HT-29 (cell line): ENCODE results near the gene TEAD2. TPM values are rescaled to one million over a fixed set of nuclear protein-coding genes. Genes with fewer than 3 reads are reported as not detected.

Experiments
- DNase-seq: peaks from one replicate; pipeline ENCODE4 v3.0.0-alpha.2; 2015; ENCODE audit warnings: low spot score
- total RNA-seq: library from RNA; depleted of rRNA; stranded (reverse); fragments of >200 nt; shearing (Covaris generic); gene quantifications from 2 replicates; pipeline ENCODE4 v1.2.3, GENCODE V29; 2014

TEAD2 gene
- total RNA-seq, 1 experiment from 2014 or later: 28.6 TPM

GRCh38 chr19:49348305-49349189 is 13.7 kb downstream of the TEAD2 start:
- DNase-seq: no peak

DNA sequence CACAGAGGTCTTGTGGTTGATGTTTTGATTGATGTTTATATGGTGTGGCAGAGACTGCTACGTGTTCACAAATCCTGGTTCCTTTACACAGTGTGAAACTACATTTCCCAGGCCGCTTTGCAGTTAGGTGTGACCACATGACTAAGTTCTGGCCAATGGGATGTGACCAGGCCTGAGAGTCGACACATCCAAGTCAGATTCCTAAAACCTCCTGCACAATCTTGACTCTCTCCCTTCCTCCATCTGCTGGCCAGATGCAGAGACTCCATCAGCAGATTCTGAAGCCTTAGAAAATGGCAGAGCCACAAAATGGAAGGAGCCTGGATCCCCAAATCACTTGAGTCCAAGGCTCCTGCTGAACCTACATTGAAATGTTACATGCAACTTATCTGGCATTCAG is 14.4 kb downstream of the TEAD2 start:
- DNase-seq: peak; percentile 83

DNA sequence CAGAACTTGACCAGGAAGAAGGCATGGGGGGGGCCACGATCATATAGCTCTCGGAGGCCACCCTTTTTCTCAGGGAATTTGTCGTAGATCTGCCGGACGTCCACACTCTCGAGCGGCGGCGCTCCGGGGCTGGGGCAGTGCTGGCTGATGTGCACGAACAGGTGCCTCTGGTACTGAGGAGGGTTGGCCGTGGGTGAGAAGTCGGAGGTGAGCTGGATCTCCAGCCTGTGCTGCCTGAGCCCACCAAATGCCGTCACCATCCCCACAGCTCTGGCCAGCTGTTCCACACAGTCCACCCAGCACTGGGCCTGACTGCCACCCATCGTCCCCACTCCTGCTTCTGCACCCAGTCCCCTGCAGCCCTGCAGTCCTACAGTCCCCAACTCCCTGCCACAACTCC is 15.0 kb downstream of the TEAD2 start:
- no peak for DNase-seq

DNA sequence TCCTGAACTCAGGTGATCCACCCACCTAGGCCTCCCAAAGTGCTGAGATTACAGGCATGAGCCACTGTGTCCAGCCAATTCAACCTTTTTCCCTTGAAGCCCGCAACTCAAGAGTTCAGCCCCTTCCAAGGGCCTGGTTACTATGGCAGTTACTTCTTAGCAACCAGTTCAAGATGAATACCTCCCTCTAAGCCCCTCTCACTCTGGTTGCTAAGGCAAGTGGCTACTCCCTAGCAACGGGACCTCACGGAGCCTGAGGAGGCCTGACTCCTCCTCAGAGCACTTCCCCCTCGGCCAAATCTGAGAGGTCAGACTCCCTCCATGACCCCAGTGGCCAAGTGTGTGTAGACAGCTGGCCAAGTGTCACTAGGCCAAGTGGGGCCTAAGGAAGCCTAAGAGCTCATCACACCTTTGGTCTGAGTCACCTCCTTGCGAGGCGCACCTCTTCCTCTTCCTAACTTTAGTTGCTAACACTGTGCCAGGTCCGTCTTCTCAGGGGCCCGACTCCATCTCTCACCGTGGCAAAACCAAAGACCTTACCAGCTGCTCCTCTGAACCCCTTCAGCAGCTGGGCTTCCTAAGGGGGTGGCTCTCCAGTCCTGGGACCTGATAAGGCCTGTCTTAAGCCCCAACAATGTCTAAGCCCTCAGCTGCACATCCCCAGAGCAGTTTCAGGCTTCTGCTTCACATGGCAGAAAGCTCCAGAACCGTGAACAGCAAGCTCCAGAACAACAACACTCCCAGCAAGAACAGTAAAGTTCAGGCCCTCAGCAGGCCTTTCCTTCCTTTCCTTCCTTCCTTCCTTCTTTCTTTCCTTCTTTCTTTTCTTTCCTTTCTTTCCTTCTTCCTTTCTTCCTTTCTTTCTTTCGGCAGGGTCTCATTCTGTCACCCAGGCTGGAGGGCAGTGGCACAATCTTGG is 17.5 kb downstream of the TEAD2 start:
- DNase-seq: no peak

GRCh38 chr19:49343123-49343522 is 19.1 kb downstream of the TEAD2 start:
- DNase-seq: no peak

DNA sequence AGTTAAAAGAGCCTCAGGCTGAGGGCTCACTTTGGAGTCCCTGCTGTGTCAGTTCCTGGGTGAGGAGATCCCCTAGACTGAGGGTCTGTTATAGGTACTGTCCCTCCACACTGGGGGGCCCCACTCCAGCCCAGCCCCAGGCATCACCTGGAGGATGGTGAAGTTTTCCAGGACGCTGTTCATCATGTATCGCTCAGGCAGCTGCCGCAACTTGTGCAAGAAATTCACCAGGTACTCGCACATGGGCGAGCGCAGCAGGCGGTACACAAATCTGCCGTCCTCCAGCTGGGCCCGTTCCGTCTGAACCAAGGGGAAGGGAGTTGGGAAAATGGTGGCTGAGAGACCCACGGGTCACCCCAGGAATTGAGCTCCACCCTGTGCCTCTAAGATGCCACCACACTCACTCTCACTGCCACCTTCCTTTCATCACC is 19.9 kb downstream of the TEAD2 start:
- no peak for DNase-seq

GRCh38 chr19:49340865-49341718 is 21.1 kb downstream of the TEAD2 start:
- no peak for DNase-seq

GRCh38 chr19:49340069-49340864 is 21.9 kb downstream of the TEAD2 start:
- no peak for DNase-seq

GRCh38 chr19:49339301-49340068 is 22.7 kb downstream of the TEAD2 start:
- DNase-seq: no peak

- peak; percentile 72 for DNase-seq
These were observed 23.4 kb downstream of the TEAD2 start for GRCh38 chr19:49338691-49339300.

DNA sequence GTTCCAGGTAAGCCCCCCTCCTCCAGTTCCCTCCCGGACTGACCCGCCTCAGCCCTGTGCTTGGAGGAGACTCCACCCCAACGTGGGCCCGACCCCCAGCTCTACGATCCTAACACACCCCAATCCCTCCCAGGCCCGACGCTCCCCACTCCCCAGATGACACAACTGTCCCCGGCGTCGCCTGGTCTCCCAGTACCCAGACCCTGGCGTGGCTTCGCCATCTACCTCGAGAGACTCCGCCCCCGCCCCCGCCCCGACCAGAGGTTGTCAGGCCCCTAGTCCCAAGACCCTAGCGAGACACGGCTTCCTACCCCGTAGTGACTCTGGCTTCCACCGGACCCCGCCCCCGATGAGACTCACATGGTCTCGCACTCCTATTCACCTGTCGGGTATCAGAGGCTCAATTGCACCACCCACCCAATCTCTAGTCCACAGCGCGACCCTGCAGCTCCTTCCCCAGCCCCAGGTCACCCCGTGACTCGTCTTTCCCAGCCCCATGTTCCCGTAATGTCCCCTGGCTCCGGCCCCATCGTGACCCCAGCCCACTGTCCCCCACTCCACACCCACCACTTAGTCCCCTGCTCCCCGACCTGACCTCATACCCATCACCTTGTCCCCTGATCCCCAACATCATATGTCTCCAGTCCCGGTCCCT is 24.1 kb downstream of the TEAD2 start:
- no peak for DNase-seq

- no peak for DNase-seq
These were observed 24.8 kb downstream of the TEAD2 start for GRCh38 chr19:49337267-49338022.

DNA sequence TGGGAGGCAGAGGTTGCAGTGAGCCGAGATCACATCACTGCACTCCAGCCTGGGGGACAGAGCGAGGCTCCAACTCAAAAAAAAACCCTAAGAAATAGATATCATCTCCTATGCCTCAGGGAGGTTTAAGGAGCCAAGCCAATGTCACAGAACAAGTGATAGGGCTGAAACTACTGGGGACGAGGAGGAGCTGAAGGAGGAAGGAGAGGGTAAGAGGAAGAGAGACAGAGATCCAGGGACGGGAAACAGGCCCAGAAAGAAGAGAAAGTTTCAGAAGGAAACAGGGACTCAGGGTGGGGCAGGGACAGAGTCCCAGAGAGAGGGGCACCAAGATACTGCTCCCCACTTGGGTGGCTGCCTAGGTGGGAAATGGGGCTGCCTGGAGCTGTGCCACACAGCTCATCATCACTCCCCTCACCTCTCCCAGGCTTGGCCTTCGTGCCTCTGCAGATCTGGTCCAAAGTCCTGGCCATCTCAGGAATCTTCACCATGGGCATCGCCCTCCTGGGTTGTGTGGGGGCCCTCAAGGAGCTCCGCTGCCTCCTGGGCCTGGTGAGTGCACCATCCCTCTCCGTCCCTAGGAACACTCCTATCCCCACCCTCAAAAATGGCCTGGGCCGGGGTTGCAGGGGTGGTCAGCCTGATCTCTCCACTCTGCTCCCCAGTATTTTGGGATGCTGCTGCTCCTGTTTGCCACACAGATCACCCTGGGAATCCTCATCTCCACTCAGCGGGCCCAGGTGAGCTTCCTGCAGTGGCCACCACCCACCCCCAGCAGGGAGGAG is 25.5 kb downstream of the TEAD2 start:
- DNase-seq: no peak

DNA sequence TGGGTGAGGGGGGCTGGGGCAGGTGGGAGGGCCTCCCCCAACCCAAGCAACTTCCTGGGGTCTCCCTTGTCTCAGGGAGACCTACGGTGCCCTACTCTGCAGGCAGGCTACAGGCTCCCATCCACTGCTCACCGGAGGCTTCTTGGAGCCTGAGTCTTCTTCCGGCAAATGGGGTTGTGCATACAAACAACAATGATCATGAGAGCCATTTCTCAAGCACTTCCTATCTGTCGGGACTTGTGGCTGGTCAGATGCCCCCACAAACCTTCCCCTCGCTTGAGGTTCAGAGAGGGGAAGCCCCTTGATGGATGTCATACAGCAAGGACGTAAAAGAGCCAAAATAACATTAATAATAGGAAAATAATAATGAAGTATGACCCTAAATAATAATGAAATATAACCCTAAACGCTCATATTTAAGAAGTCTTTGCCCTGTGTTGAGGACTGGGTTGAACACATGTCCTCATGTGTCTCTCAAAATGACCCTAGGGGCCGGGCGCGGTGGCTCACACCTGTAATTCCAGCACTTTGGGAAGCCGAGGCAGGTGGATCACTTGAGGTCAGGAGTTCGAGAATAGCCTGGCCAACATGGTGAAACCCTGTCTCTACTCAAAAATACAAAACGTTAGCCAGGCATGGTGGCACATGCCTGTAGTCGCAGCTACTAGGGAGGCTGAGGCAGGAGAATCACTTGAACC is 26.3 kb downstream of the TEAD2 start:
- no peak for DNase-seq

DNA sequence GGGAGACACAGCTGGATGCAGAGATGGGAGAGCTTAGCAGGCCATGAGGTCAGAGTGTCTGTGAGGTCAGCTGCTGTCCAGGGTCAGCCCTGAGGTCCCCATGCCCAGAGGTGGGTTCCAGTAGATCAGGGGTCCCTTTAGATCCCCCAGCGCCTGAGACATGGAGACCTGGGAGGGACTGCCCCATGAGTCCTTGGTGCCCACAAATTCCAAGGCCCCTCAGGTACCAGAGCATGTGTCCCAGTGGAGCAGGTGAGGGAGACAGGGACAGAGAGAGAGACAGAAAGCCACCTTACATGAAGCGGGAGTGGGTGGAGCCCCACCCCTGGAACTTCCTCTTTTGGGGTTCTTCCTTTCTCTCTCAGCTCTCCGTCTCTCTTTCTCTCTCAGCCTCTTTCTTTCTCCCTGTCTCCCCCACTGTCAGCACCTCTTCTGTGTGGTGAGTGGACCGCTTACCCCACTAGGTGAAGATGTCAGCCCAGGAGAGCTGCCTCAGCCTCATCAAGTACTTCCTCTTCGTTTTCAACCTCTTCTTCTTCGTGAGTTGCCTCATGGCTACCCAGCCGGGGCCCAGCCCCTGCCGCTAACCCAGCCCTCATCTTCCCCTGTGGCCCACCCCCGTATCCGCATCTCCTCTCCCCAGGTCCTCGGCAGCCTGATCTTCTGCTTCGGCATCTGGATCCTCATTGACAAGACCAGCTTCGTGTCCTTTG is 27.0 kb downstream of the TEAD2 start, which contains the start of gene CD37:
TSS of gene CD37 (plus strand) at position 336 of the 713 bp plus-strand sequence. CDS start at position 471, 135 bp downstream.
- DNase-seq: no peak

DNA sequence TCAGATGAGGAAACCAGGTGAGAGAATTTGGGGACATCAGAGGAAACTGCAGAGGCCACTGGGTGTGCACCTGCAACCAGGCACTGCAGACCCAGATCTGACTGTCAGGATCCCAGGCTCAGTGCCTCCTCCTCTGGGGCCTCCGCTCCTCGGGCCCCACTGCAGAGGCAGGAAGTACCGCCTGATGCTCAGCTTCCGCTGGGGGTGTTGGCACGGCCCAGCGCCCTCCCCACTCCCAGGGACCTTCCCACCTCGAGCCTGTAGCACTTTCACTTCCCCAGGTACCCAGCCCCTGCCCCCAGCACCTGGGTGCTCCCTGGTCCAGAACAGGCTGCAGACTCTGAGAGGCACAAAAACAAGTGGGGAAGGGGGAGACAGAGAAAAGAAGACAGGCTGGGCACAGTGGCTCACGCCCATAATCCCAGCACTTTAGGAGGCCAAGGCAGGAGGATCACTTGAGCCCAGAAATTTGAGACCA is 28.4 kb downstream of the TEAD2 start:
- DNase-seq: no peak
